HCT116 (cell line): ENCODE data around the gene GOLM1. TPM values are rescaled to one million over a fixed set of nuclear protein-coding genes. Genes with fewer than 3 reads are reported as not detected.

Experiments used
- ATAC-seq: fragments of 200-7000 bp; cut with Tn5 transposase; 2 replicates; pipeline ENCODE4 v1.9.1; 2020; ENCODE audit warnings: mild to moderate bottlenecking, moderate library complexity
- BruUV-seq: library from RNA; stranded (reverse); fragments of 400-500 nt; replicated peaks from 2 replicates; lab custom pipeline; 2021; lab: Mats Ljungman, UMichigan
- CTCF ChIA-PET: fragments of 300-600 bp; sonication (Branson Sonifier 250); formaldehyde crosslinking; loops from one replicate; lab custom pipeline; 2021; ENCODE audit warnings: antibody characterized with exemption; lab: Charles Lee
- POLR2A ChIA-PET: fragments of 300-600, 350-600 bp; sonication (Branson Sonifier 250); formaldehyde crosslinking; loops from one replicate; lab custom pipeline; 2021; ENCODE audit warnings: antibody characterized with exemption; lab: Charles Lee
- RAD21 ChIA-PET, 2 experiments: fragments of 300-600 bp; sonication (Branson Sonifier 250); formaldehyde crosslinking; loops; one replicate each; lab custom pipeline; 2023; ENCODE audit warnings: low total read pairs in 2 of 2; ENCODE audit not compliant: uncharacterized antibody in 2 of 2, unreplicated experiment in 2 of 2, low non-redundant PET in 1 of 2; lab: Charles Lee
- DNase-seq: peaks from one replicate; pipeline ENCODE4 v3.0.0-alpha.2; 2010; ENCODE audit warnings: low read depth, low spot score
- H2AFZ ChIP-seq: fragments of 200-600 bp; shearing (Covaris generic), sonication (generic); 2 replicates; pipeline ENCODE4 v1.6.1; 2017; ENCODE audit warnings: low read depth, mixed run types, mixed read lengths, antibody characterized with exemption, low read length; ENCODE audit not compliant: poor library complexity, severe bottlenecking
- H3K27ac ChIP-seq: 2 replicates; pipeline ENCODE4 v1.5.1; 2012; ENCODE audit warnings: low read depth, low read length
- H3K27me3 ChIP-seq: fragments of 200-600 bp; sonication (generic); 2 replicates; pipeline ENCODE4 v1.6.1; 2016; ENCODE audit warnings: mixed run types, low read length, mixed read lengths; ENCODE audit not compliant: insufficient read depth
- H3K36me3 ChIP-seq, 2 experiments: fragments of 200-500 bp in 1 of 2; fragments of 200-600 bp in 1 of 2; sonication (Bioruptor generic) in 1 of 2; sonication (generic) in 1 of 2; 2 replicates each; pipeline versions ENCODE4 v1.5.1 to v1.6.1; 2014 to 2016; ENCODE audit warnings: low read length in 2 of 2, inconsistent platforms in 1 of 2, mixed read lengths in 1 of 2, mixed run types in 1 of 2; ENCODE audit not compliant: insufficient read depth in 2 of 2, control insufficient read depth in 1 of 2
- H3K4me1 ChIP-seq, 2 experiments: fragments of 200-600 bp in 1 of 2; sonication (generic) in 1 of 2; 2 replicates each; pipeline versions ENCODE4 v1.5.1 to v1.6.1; 2012 to 2017; ENCODE audit warnings: low read length in 2 of 2, inconsistent platforms in 1 of 2, mild to moderate bottlenecking in 1 of 2, mixed read lengths in 1 of 2, mixed run types in 1 of 2, moderate library complexity in 1 of 2; ENCODE audit not compliant: insufficient read depth in 2 of 2, control insufficient read depth in 1 of 2
- H3K4me2 ChIP-seq: fragments of 200-600 bp; sonication (generic); 2 replicates; pipeline ENCODE4 v1.6.1; 2017; ENCODE audit warnings: mixed run types, low read length, mixed read lengths
- H3K4me3 ChIP-seq, 2 experiments: fragments of 200-600 bp in 1 of 2; sonication (generic) in 1 of 2; replicated peaks in 1 of 2; 2 replicates each; pipeline ENCODE4 v1.5.1; 2011 to 2016; ENCODE audit warnings: low read length in 2 of 2, control low read depth in 1 of 2, low read depth in 1 of 2, mild to moderate bottlenecking in 1 of 2, mixed read lengths in 1 of 2, mixed run types in 1 of 2
- H3K79me2 ChIP-seq: fragments of 200-600 bp; sonication (generic); 2 replicates; pipeline ENCODE4 v1.6.1; 2017; ENCODE audit warnings: mild to moderate bottlenecking, mixed run types, low read length, moderate library complexity, mixed read lengths; ENCODE audit not compliant: insufficient read depth
- H3K9ac ChIP-seq: fragments of 200-600 bp; sonication (generic); 2 replicates; pipeline ENCODE4 v1.6.1; 2016; ENCODE audit warnings: low read length, mixed read lengths
- H3K9me2 ChIP-seq: fragments of 200-600 bp; sonication (generic), shearing (Covaris generic); 2 replicates; pipeline ENCODE4 v1.6.1; 2017; ENCODE audit warnings: mixed run types, mild to moderate bottlenecking, moderate library complexity; ENCODE audit not compliant: insufficient read depth
- H3K9me3 ChIP-seq, 2 experiments: fragments of 200-500 bp in 1 of 2; fragments of 200-600 bp in 1 of 2; sonication (Bioruptor generic) in 1 of 2; sonication (generic) in 1 of 2; 2 replicates each; pipeline ENCODE4 v1.6.1; 2014 to 2017; ENCODE audit warnings: low read length in 2 of 2, mixed read lengths in 2 of 2, inconsistent platforms in 1 of 2, low read depth in 1 of 2, mild to moderate bottlenecking in 1 of 2, mixed run types in 1 of 2, moderate library complexity in 1 of 2; ENCODE audit not compliant: control insufficient read depth in 1 of 2, insufficient read depth in 1 of 2
- H4K20me1 ChIP-seq: fragments of 200-600 bp; sonication (generic), shearing (Covaris generic); 2 replicates; pipeline ENCODE4 v1.6.1; 2017; ENCODE audit warnings: mixed run types, mild to moderate bottlenecking, moderate library complexity; ENCODE audit not compliant: insufficient read depth
- EGR1 ChIP-seq: IDR thresholded peaks from 2 replicates; pipeline ENCODE4 v1.6.1; 2012; ENCODE audit warnings: low read depth
- ELF1 ChIP-seq: IDR thresholded peaks from 2 replicates; pipeline ENCODE4 v1.6.1; 2012; ENCODE audit warnings: low read depth, borderline replicate concordance
- FOSL1 ChIP-seq: IDR thresholded peaks from 2 replicates; pipeline ENCODE4 v1.6.1; 2012; ENCODE audit warnings: low read depth
- JUND ChIP-seq: IDR thresholded peaks from 2 replicates; pipeline ENCODE4 v1.6.1; 2012
- POLR2A ChIP-seq: IDR thresholded peaks from 2 replicates; pipeline ENCODE4 v1.7.0; 2011; ENCODE audit warnings: borderline replicate concordance; ENCODE audit not compliant: insufficient read depth, insufficient read length; ENCODE audit errors: extremely low read depth
- POLR2AphosphoS5 ChIP-seq: IDR thresholded peaks from 2 replicates; pipeline ENCODE4 v1.6.1; 2011; ENCODE audit warnings: mild to moderate bottlenecking, low read depth, low read length, moderate library complexity
- SIN3A ChIP-seq: IDR thresholded peaks from 2 replicates; pipeline ENCODE4 v1.6.1; 2012; ENCODE audit warnings: low read depth
- YY1 ChIP-seq: IDR thresholded peaks from 2 replicates; pipeline ENCODE4 v1.6.1; 2011; ENCODE audit warnings: low read length, low read depth, moderate library complexity, mild to moderate bottlenecking; ENCODE audit not compliant: insufficient replicate concordance; ENCODE audit errors: extremely low read depth
- ZFX ChIP-seq: fragments of 450-650 bp; IDR thresholded peaks from 2 replicates; pipeline ENCODE4 v1.6.1; 2017
- intact Hi-C: fragments of 100-400 bp; cut with micrococcal nuclease; formaldehyde crosslinking; loops from 2 replicates; pipeline ENCODE4 v1.10.0; 2022
- total RNA-seq: library from RNA; stranded (reverse); gene quantifications from one replicate; pipeline ENCODE4 v1.2.1, GENCODE V29; 2021; ENCODE audit not compliant: unreplicated experiment
- TF ChIP-seq, protein P1 (sequence below), 3 experiments: fragments of 200-600 bp in 1 of 3; sonication (generic) in 1 of 3; IDR thresholded peaks in 2 of 3; conservative IDR thresholded peaks in 1 of 3; 2 replicates each; pipeline ENCODE4 v1.5.1; 2012 to 2017; ENCODE audit warnings: low read depth in 2 of 3, low read length in 2 of 3, antibody characterized with exemption in 1 of 3, borderline replicate concordance in 1 of 3, control low read depth in 1 of 3, mild to moderate bottlenecking in 1 of 3, mixed read lengths in 1 of 3, mixed run types in 1 of 3, moderate library complexity in 1 of 3; ENCODE audit not compliant: insufficient read depth in 1 of 3
- TF ChIP-seq, protein P2 (sequence below): IDR thresholded peaks from 2 replicates; pipeline ENCODE4 v1.6.1; 2011; ENCODE audit warnings: mild to moderate bottlenecking, low read length, moderate library complexity; ENCODE audit not compliant: insufficient replicate concordance; ENCODE audit errors: extremely low read depth

GOLM1 gene
- total RNA-seq, 1 experiment from 2014 or later = 69.8 TPM

DNA sequence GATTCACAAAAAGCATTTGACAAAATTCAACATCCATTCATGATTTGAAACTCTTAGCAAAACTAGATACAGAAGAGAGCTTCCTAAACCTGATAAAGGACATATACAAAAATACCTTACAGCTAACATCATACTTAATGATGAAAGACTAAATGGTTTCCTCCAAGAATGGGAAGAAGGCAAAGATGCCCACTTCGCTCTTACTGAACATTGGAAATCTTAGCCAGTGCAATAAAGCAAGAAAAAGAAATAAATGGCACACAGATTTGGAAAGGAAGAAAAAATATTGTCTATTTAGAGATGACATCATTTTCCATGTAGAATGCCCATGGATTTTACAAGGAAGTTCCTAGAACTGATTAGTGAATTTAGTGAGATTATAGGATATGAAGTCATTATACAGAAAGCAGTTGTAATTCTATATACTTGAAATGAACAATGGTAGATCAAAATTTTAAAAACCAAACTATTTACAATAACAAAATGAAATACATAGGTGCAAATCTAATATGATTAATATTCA is 94.0 kb downstream of the GOLM1 start:
- H3K4me2 ChIP-seq = no peak overlapping the region
- no peaks in the 10 kb centered on the region for H3K4me1 ChIP-seq
- no peaks in the 10 kb centered on the region for H3K9me3 ChIP-seq
- H4K20me1 ChIP-seq = no peaks in the 10 kb centered on the region
- BruUV-seq = no TSS peak
- RAD21 ChIA-PET = no interaction called here
- intact Hi-C loops = no loop called here
- peaks cover 17 to 21% of the 10 kb centered on the region in 2 experiments; a peak in 3 of 4 replicates for H3K36me3 ChIP-seq
- H3K79me2 ChIP-seq = peaks cover 12% of the 10 kb centered on the region
- no peak for ATAC-seq
- CTCF ChIA-PET = no interaction called here
- H3K9ac ChIP-seq = no peak overlapping the region
- H2AFZ ChIP-seq = no peak overlapping the region
- no peaks in the 10 kb centered on the region for H3K27me3 ChIP-seq
- no peak overlapping the region for H3K27ac ChIP-seq
- H3K4me3 ChIP-seq = no peak overlapping the region
- no peaks in the 10 kb centered on the region for H3K9me2 ChIP-seq
- POLR2A ChIA-PET = no interaction called here
- DNase-seq = no peak
- TF ChIP-seq YY1 (no peak), ZFX (no peak), ELF1 (no peak), POLR2A (no peak), EGR1 (no peak), FOSL1 (no peak), SIN3A (no peak), JUND (no peak), POLR2AphosphoS5 (no peak)
- TF ChIP-seq, protein P1, sequence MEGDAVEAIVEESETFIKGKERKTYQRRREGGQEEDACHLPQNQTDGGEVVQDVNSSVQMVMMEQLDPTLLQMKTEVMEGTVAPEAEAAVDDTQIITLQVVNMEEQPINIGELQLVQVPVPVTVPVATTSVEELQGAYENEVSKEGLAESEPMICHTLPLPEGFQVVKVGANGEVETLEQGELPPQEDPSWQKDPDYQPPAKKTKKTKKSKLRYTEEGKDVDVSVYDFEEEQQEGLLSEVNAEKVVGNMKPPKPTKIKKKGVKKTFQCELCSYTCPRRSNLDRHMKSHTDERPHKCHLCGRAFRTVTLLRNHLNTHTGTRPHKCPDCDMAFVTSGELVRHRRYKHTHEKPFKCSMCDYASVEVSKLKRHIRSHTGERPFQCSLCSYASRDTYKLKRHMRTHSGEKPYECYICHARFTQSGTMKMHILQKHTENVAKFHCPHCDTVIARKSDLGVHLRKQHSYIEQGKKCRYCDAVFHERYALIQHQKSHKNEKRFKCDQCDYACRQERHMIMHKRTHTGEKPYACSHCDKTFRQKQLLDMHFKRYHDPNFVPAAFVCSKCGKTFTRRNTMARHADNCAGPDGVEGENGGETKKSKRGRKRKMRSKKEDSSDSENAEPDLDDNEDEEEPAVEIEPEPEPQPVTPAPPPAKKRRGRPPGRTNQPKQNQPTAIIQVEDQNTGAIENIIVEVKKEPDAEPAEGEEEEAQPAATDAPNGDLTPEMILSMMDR (IDR thresholded peaks at IDR 0.05 in 2 of 3, conservative IDR thresholded peaks at IDR 0.05 in 1 of 3; ENCODE audit: borderline replicate concordance in 1 of 3, insufficient read depth in 1 of 3, low read depth in 2 of 3, low read length in 2 of 3) = no peak
- TF ChIP-seq, protein P2, sequence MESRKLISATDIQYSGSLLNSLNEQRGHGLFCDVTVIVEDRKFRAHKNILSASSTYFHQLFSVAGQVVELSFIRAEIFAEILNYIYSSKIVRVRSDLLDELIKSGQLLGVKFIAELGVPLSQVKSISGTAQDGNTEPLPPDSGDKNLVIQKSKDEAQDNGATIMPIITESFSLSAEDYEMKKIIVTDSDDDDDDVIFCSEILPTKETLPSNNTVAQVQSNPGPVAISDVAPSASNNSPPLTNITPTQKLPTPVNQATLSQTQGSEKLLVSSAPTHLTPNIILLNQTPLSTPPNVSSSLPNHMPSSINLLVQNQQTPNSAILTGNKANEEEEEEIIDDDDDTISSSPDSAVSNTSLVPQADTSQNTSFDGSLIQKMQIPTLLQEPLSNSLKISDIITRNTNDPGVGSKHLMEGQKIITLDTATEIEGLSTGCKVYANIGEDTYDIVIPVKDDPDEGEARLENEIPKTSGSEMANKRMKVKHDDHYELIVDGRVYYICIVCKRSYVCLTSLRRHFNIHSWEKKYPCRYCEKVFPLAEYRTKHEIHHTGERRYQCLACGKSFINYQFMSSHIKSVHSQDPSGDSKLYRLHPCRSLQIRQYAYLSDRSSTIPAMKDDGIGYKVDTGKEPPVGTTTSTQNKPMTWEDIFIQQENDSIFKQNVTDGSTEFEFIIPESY = no peak
- TF ChIP-seq, all 23 proteins: peak for 0
